ENCODE data around the gene PI3.

Gene PI3

GRCh38 chr20:45157962-45158361, 16.7 kb upstream of the PI3 start:
- no peak overlapping the region for H3K27ac ChIP-seq (ENCODE audit: low read length)
- peaks cover 12% of the 10 kb centered on the region for H3K27me3 ChIP-seq (ENCODE audit: insufficient read depth, low read length, poor library complexity)
- no peak for ATAC-seq (ENCODE audit: insufficient read depth, low read depth)
- no peak overlapping the region for H3K4me2 ChIP-seq (ENCODE audit: insufficient read depth, low read length)
- no peak overlapping the region for H2AFZ ChIP-seq (ENCODE audit: low read depth, low read length)
- TF ChIP-seq, protein P1, sequence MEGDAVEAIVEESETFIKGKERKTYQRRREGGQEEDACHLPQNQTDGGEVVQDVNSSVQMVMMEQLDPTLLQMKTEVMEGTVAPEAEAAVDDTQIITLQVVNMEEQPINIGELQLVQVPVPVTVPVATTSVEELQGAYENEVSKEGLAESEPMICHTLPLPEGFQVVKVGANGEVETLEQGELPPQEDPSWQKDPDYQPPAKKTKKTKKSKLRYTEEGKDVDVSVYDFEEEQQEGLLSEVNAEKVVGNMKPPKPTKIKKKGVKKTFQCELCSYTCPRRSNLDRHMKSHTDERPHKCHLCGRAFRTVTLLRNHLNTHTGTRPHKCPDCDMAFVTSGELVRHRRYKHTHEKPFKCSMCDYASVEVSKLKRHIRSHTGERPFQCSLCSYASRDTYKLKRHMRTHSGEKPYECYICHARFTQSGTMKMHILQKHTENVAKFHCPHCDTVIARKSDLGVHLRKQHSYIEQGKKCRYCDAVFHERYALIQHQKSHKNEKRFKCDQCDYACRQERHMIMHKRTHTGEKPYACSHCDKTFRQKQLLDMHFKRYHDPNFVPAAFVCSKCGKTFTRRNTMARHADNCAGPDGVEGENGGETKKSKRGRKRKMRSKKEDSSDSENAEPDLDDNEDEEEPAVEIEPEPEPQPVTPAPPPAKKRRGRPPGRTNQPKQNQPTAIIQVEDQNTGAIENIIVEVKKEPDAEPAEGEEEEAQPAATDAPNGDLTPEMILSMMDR (IDR thresholded peaks at IDR 0.05; ENCODE audit: borderline replicate concordance, extremely low read depth, low read length, poor library complexity, severe bottlenecking) = no peak
- no peak for TF ChIP-seq EZH2 (IDR thresholded peaks at IDR 0.05; ENCODE audit: borderline replicate concordance, low read depth, low read length, severe bottlenecking)
- H3K9ac ChIP-seq (ENCODE audit: low read depth, low read length) = no peak overlapping the region
- DNase-seq = no peak
- H3K79me2 ChIP-seq (ENCODE audit: insufficient read depth, low read length) = no peaks in the 10 kb centered on the region
- no peaks in the 10 kb centered on the region for H3K4me1 ChIP-seq (ENCODE audit: insufficient read depth, low read length)
- no peak overlapping the region for H3K4me3 ChIP-seq (ENCODE audit: low read depth in 1 of 2, low read length in 2 of 2)
- H4K20me1 ChIP-seq (ENCODE audit: insufficient read depth, low read length) = no peaks in the 10 kb centered on the region
- H3K36me3 ChIP-seq (ENCODE audit: insufficient read depth, low read length) = no peaks in the 10 kb centered on the region
- H3K9me3 ChIP-seq (ENCODE audit: insufficient read depth, low read length, severe bottlenecking) = no peaks in the 10 kb centered on the region

- H2AFZ ChIP-seq (ENCODE audit: low read depth, low read length) = no peak overlapping the region
Observed at GRCh38 chr20:45163083-45163803, 11.5 kb upstream of the PI3 start.

GRCh38 chr20:45164906-45165305, 9.8 kb upstream of the PI3 start:
- Histone ChIP-seq H3K27me3 (ENCODE audit: insufficient read depth, low read length, poor library complexity) (peaks cover 11% of the 10 kb centered on the region), H4K20me1 (ENCODE audit: insufficient read depth, low read length) (no peaks in the 10 kb centered on the region), H3K36me3 (ENCODE audit: insufficient read depth, low read length) (no peaks in the 10 kb centered on the region), H3K4me1 (ENCODE audit: insufficient read depth, low read length) (no peaks in the 10 kb centered on the region), H3K4me2 (ENCODE audit: insufficient read depth, low read length) (no peak overlapping the region), H3K79me2 (ENCODE audit: insufficient read depth, low read length) (no peaks in the 10 kb centered on the region), H3K9me3 (ENCODE audit: insufficient read depth, low read length, severe bottlenecking) (no peaks in the 10 kb centered on the region), H3K27ac (ENCODE audit: low read length) (no peak overlapping the region), H2AFZ (ENCODE audit: low read depth, low read length) (no peak overlapping the region), H3K4me3 (ENCODE audit: low read depth in 1 of 2, low read length in 2 of 2) (no peak overlapping the region), H3K9ac (ENCODE audit: low read depth, low read length) (no peak overlapping the region)
- DNase-seq (no peak), ATAC-seq (ENCODE audit: insufficient read depth, low read depth) (no peak)
- TF ChIP-seq EZH2 (IDR thresholded peaks at IDR 0.05; ENCODE audit: borderline replicate concordance, low read depth, low read length, severe bottlenecking) = no peak

More at GRCh38 chr20:45163083-45163803, 11.5 kb upstream of the PI3 start:
- ATAC-seq (ENCODE audit: insufficient read depth, low read depth) = no peak
- H3K27me3 ChIP-seq (ENCODE audit: insufficient read depth, low read length, poor library complexity) = peaks cover 11% of the 10 kb centered on the region
- no peak overlapping the region for H3K4me3 ChIP-seq (ENCODE audit: low read depth in 1 of 2, low read length in 2 of 2)
- no peaks in the 10 kb centered on the region for H3K79me2 ChIP-seq (ENCODE audit: insufficient read depth, low read length)
- no peak for DNase-seq
- no peaks in the 10 kb centered on the region for H3K4me1 ChIP-seq (ENCODE audit: insufficient read depth, low read length)
- no peaks in the 10 kb centered on the region for H3K36me3 ChIP-seq (ENCODE audit: insufficient read depth, low read length)
- no peak for TF ChIP-seq EZH2 (IDR thresholded peaks at IDR 0.05; ENCODE audit: borderline replicate concordance, low read depth, low read length, severe bottlenecking)
- TF ChIP-seq, protein P1 (IDR thresholded peaks at IDR 0.05; ENCODE audit: borderline replicate concordance, extremely low read depth, low read length, poor library complexity, severe bottlenecking) = no peak
- no peak overlapping the region for H3K4me2 ChIP-seq (ENCODE audit: insufficient read depth, low read length)
- no peak overlapping the region for H3K9ac ChIP-seq (ENCODE audit: low read depth, low read length)
- H3K27ac ChIP-seq (ENCODE audit: low read length) = no peak overlapping the region
- no peaks in the 10 kb centered on the region for H3K9me3 ChIP-seq (ENCODE audit: insufficient read depth, low read length, severe bottlenecking)
- H4K20me1 ChIP-seq (ENCODE audit: insufficient read depth, low read length) = no peaks in the 10 kb centered on the region

- Histone ChIP-seq H3K9ac (ENCODE audit: low read depth, low read length) (no peak overlapping the region), H3K27me3 (ENCODE audit: insufficient read depth, low read length, poor library complexity) (peaks cover 33% of the 10 kb centered on the region), H3K27ac (ENCODE audit: low read length) (no peak overlapping the region), H3K9me3 (ENCODE audit: insufficient read depth, low read length, severe bottlenecking) (no peaks in the 10 kb centered on the region), H3K36me3 (ENCODE audit: insufficient read depth, low read length) (no peaks in the 10 kb centered on the region), H3K4me1 (ENCODE audit: insufficient read depth, low read length) (no peaks in the 10 kb centered on the region), H3K4me3 (ENCODE audit: low read depth in 1 of 2, low read length in 2 of 2) (no peak overlapping the region), H4K20me1 (ENCODE audit: insufficient read depth, low read length) (no peaks in the 10 kb centered on the region), H3K79me2 (ENCODE audit: insufficient read depth, low read length) (no peaks in the 10 kb centered on the region), H3K4me2 (ENCODE audit: insufficient read depth, low read length) (no peak overlapping the region), H2AFZ (ENCODE audit: low read depth, low read length) (no peak overlapping the region)
- no peak for TF ChIP-seq EZH2 (IDR thresholded peaks at IDR 0.05; ENCODE audit: borderline replicate concordance, low read depth, low read length, severe bottlenecking)
- TF ChIP-seq, protein P1 (IDR thresholded peaks at IDR 0.05; ENCODE audit: borderline replicate concordance, extremely low read depth, low read length, poor library complexity, severe bottlenecking) = no peak
- DNase-seq (no peak), ATAC-seq (ENCODE audit: insufficient read depth, low read depth) (no peak)
Observed at GRCh38 chr20:45173522-45173921, 1.2 kb upstream of the PI3 start.

Measured in DND-41 (cell line).